Endothelial cell of umbilical vein (primary cell): ENCODE measurements around the gene SLC17A2. TPM values are rescaled to one million over a fixed set of nuclear protein-coding genes. Genes with fewer than 3 reads are reported as not detected.

Source experiments
- BruUV-seq: library from RNA; stranded (reverse); fragments of 400-500 nt; replicated peaks from 2 replicates; lab custom pipeline; 2021; lab: Mats Ljungman, UMichigan
- CTCF ChIA-PET: fragments of 300-600, 350-600 bp; sonication (Branson Sonifier 250); formaldehyde crosslinking; loops from one replicate; lab custom pipeline; 2021; ENCODE audit warnings: antibody characterized with exemption, inconsistent platforms; lab: Charles Lee
- POLR2A ChIA-PET: fragments of 300-600, 350-600 bp; sonication (Branson Sonifier 250); formaldehyde crosslinking; loops from one replicate; lab custom pipeline; 2021; ENCODE audit warnings: antibody characterized with exemption, inconsistent platforms; lab: Charles Lee
- DNase-seq: peaks from one replicate; pipeline ENCODE4 v3.0.0-alpha.2; 2011; ENCODE audit warnings: low read depth, low spot score
- FAIRE-seq: peaks from 2 replicates; lab custom pipeline; 2011; peaks lifted over from hg19 to GRCh38; lab: Jason Lieb, UNC
- H2AFZ ChIP-seq: 2 replicates; pipeline ENCODE4 v1.6.0; 2012; ENCODE audit warnings: low read depth, low read length, control low read depth, inconsistent platforms
- H3K27ac ChIP-seq: 2 replicates; pipeline ENCODE4 v1.5.1; 2011; ENCODE audit warnings: low read depth, mild to moderate bottlenecking, control low read depth, low read length, moderate library complexity; ENCODE audit not compliant: insufficient read depth
- H3K27me3 ChIP-seq, 2 experiments: 2 replicates each; pipeline versions ENCODE4 v1.6.0 to v1.6.1; 2011; ENCODE audit warnings: low read length in 2 of 2, mixed read lengths in 1 of 2; ENCODE audit not compliant: control insufficient read depth in 2 of 2, insufficient read depth in 2 of 2
- H3K36me3 ChIP-seq, 2 experiments: 2 replicates in 1 of 2; 3 replicates in 1 of 2; pipeline ENCODE4 v1.5.1; 2011; ENCODE audit warnings: low read length in 2 of 2, mild to moderate bottlenecking in 1 of 2, moderate library complexity in 1 of 2; ENCODE audit not compliant: control insufficient read depth in 2 of 2, insufficient read depth in 2 of 2; ENCODE audit errors: extremely low read depth in 1 of 2
- H3K4me1 ChIP-seq: 3 replicates; pipeline ENCODE4 v1.5.1; 2011; ENCODE audit warnings: mild to moderate bottlenecking, low read length; ENCODE audit not compliant: control insufficient read depth, insufficient read depth; ENCODE audit errors: extremely low read depth
- H3K4me2 ChIP-seq: 2 replicates; pipeline ENCODE4 v1.6.1; 2011; ENCODE audit warnings: low read length, control low read depth, mixed read lengths; ENCODE audit not compliant: insufficient read depth
- H3K4me3 ChIP-seq, 3 experiments: fragments of 200-600 bp in 1 of 3; sonication (generic), shearing (Covaris generic) in 1 of 3; replicated peaks in 1 of 3; 2 replicates each; pipeline ENCODE4 v1.5.1; 2011 to 2016; ENCODE audit warnings: control low read depth in 3 of 3, low read length in 3 of 3, mild to moderate bottlenecking in 2 of 3, inconsistent platforms in 1 of 3, low read depth in 1 of 3, moderate library complexity in 1 of 3; ENCODE audit not compliant: insufficient read depth in 1 of 3
- H3K79me2 ChIP-seq: 2 replicates; pipeline ENCODE4 v1.6.0; 2012; ENCODE audit warnings: low read length, inconsistent platforms; ENCODE audit not compliant: control insufficient read depth, insufficient read depth
- H3K9ac ChIP-seq: replicated peaks from 2 replicates; pipeline ENCODE3; 2011; ENCODE audit warnings: low read length, control low read depth; ENCODE audit not compliant: insufficient read depth; ENCODE audit errors: extremely low read depth
- H3K9me1 ChIP-seq: replicated peaks from 3 replicates; pipeline ENCODE4 v1.6.0; 2011; ENCODE audit warnings: mild to moderate bottlenecking, low read length; ENCODE audit not compliant: control insufficient read depth, insufficient read depth; ENCODE audit errors: extremely low read depth
- H3K9me3 ChIP-seq: replicated peaks from 2 replicates; pipeline ENCODE4 v1.5.1; 2012; ENCODE audit warnings: low read length, inconsistent platforms; ENCODE audit not compliant: control insufficient read depth, insufficient read depth
- H4K20me1 ChIP-seq: replicated peaks from 2 replicates; pipeline ENCODE3; 2011; ENCODE audit warnings: mild to moderate bottlenecking, low read length; ENCODE audit not compliant: control insufficient read depth, insufficient read depth; ENCODE audit errors: extremely low read depth
- EZH2 ChIP-seq: IDR thresholded peaks from 2 replicates; pipeline ENCODE4 v1.6.1; 2012; ENCODE audit warnings: borderline replicate concordance, low read depth, mild to moderate bottlenecking, moderate library complexity, low read length, inconsistent platforms; ENCODE audit not compliant: severe bottlenecking
- FOS ChIP-seq: IDR thresholded peaks from 2 replicates; pipeline ENCODE4 v1.6.1; 2011; ENCODE audit warnings: mild to moderate bottlenecking, low read length, moderate library complexity, borderline replicate concordance; ENCODE audit not compliant: insufficient read depth
- GATA2 ChIP-seq: IDR thresholded peaks from 2 replicates; pipeline ENCODE4 v1.7.0; 2011; ENCODE audit warnings: low read depth, mild to moderate bottlenecking, moderate library complexity, mixed read lengths, low read length; ENCODE audit not compliant: insufficient read length, insufficient read depth
- JUN ChIP-seq: IDR thresholded peaks from 2 replicates; pipeline ENCODE4 v1.6.1; 2011; ENCODE audit warnings: borderline replicate concordance, low read depth; ENCODE audit not compliant: insufficient read length, insufficient read depth
- MAX ChIP-seq: IDR thresholded peaks from 2 replicates; pipeline ENCODE4 v1.6.1; 2011; ENCODE audit not compliant: insufficient read depth, insufficient read length
- MYC ChIP-seq: IDR thresholded peaks from one replicate; pipeline ENCODE4 v1.6.1; 2011; ENCODE audit warnings: mild to moderate bottlenecking, low read depth, low read length
- POLR2A ChIP-seq: IDR thresholded peaks from 2 replicates; pipeline ENCODE4 v1.6.1; 2012; ENCODE audit warnings: low read depth, mild to moderate bottlenecking, control low read depth, low read length
- POLR2AphosphoS5 ChIP-seq: IDR thresholded peaks from 2 replicates; pipeline ENCODE4 v1.6.1; 2012; ENCODE audit warnings: low read depth, mild to moderate bottlenecking, control low read depth, low read length, moderate library complexity; ENCODE audit not compliant: insufficient read depth
- dilution Hi-C: fragments of 300-500 bp; cut with MboI; formaldehyde crosslinking; loops from one replicate; pipeline ENCODE4 v1.15.0; 2019; ENCODE audit warnings: low sequenced_read_pairs; ENCODE audit not compliant: extremely low pct_ligation_motif_present
- intact Hi-C: fragments of 100-400 bp; cut with micrococcal nuclease; formaldehyde crosslinking; loops from one replicate; pipeline ENCODE4 v1.10.0; 2022
- polyA plus RNA-seq, 4 experiments: library from polyadenylated mRNA; depleted of rRNA in 3 of 4; stranded (reverse) in 3 of 4; unstranded in 1 of 4; fragments of >200 nt; gene quantifications; 2 replicates each; pipeline versions ENCODE4 v1.2.1 to v1.2.3, GENCODE V29; 2011 to 2012; ENCODE audit warnings: missing spikeins in 1 of 4
- total RNA-seq: library from RNA; stranded (reverse); gene quantifications from 2 replicates; pipeline ENCODE4 v1.2.3, GENCODE V29; 2021
- TF ChIP-seq, protein P1 (sequence below), 2 donors: IDR thresholded peaks; 1 replicate in 1 of 2; 2 replicates in 1 of 2; pipeline ENCODE4 v1.5.1; 2011; ENCODE audit warnings: low read length in 2 of 2, mild to moderate bottlenecking in 2 of 2, moderate library complexity in 2 of 2, control low read depth in 1 of 2, inconsistent platforms in 1 of 2, low read depth in 1 of 2; ENCODE audit not compliant: insufficient read depth in 1 of 2; ENCODE audit errors: extremely low read depth in 1 of 2

SLC17A2 gene
- total and polyA plus RNA-seq, 2 donors (not counting 3 experiments of a cell fraction or from before 2014, with no cell fraction given) = not detected

GRCh38 chr6:25883536-25883935 lies 47.0 kb downstream of the SLC17A2 start:
- H3K4me1 ChIP-seq = no peaks in the 10 kb centered on the region
- H3K79me2 ChIP-seq = no peaks in the 10 kb centered on the region
- H3K9me1 ChIP-seq = no peaks in the 10 kb centered on the region
- no peak for FAIRE-seq
- H3K27ac ChIP-seq = no peak overlapping the region
- TF ChIP-seq POLR2A = no peak
- TF ChIP-seq MYC = no peak
- no peak for TF ChIP-seq GATA2
- no peak for TF ChIP-seq EZH2
- TF ChIP-seq FOS = no peak
- TF ChIP-seq MAX = no peak
- TF ChIP-seq, protein P1, sequence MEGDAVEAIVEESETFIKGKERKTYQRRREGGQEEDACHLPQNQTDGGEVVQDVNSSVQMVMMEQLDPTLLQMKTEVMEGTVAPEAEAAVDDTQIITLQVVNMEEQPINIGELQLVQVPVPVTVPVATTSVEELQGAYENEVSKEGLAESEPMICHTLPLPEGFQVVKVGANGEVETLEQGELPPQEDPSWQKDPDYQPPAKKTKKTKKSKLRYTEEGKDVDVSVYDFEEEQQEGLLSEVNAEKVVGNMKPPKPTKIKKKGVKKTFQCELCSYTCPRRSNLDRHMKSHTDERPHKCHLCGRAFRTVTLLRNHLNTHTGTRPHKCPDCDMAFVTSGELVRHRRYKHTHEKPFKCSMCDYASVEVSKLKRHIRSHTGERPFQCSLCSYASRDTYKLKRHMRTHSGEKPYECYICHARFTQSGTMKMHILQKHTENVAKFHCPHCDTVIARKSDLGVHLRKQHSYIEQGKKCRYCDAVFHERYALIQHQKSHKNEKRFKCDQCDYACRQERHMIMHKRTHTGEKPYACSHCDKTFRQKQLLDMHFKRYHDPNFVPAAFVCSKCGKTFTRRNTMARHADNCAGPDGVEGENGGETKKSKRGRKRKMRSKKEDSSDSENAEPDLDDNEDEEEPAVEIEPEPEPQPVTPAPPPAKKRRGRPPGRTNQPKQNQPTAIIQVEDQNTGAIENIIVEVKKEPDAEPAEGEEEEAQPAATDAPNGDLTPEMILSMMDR (IDR thresholded peaks at IDR 0.05; ENCODE audit: extremely low read depth in 1 of 2, insufficient read depth in 1 of 2, low read depth in 1 of 2, low read length in 2 of 2) = no peak
- no peak for TF ChIP-seq POLR2AphosphoS5
- TF ChIP-seq JUN = no peak
- no TSS peak for BruUV-seq
- H3K9ac ChIP-seq = no peak overlapping the region
- H3K9me3 ChIP-seq = no peaks in the 10 kb centered on the region
- no peak for DNase-seq
- CTCF ChIA-PET = interaction anchor here (2.4 kb wide), 1 partner anchor 95 kb away, joined by 5 read pairs; no protein-coding TSS in a partner anchor
- no peaks in the 10 kb centered on the region for H3K36me3 ChIP-seq
- dilution Hi-C loops = no loop called here
- no peak overlapping the region for H3K4me3 ChIP-seq
- no peaks in the 10 kb centered on the region for H3K27me3 ChIP-seq
- H2AFZ ChIP-seq = no peak overlapping the region
- no peaks in the 10 kb centered on the region for H4K20me1 ChIP-seq
- POLR2A ChIA-PET = no interaction called here
- no peak overlapping the region for H3K4me2 ChIP-seq
- intact Hi-C loops = no loop called here
